Stimulated activated CD4-positive, alpha-beta T cell treated with anti-CD3 and anti-CD28 coated beads, Interleukin-1b, Interleukin-23, amount 100 ng/mL, for 4 hours (primary cell): Measurements from ENCODE around the gene OCA2.

Source experiments
- DNase-seq, 2 donors: peaks; one replicate each; pipeline ENCODE4 v3.0.0-alpha.2; 2020; ENCODE audit warnings: low read depth in 2 of 2

Gene OCA2

DNA sequence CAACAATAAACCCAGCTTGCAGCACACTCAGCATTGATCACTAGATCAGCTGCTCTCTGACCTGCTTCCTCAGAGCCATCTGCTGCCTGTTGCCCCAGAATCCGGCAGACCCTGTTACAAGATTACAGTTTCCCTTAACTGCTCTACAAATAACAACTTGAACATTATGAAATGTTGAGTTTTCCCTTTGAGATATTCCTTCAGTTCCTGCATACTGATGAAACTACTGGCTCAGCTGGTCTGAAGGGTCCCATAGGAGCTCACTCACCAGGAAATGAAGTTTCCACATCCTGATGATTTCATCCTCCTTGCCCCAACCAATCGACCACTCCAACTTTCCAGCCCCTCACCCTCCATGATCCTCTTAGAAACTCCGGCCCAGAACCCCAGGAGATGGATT lies 281.9 kb downstream of the OCA2 start:
- DNase-seq, result no peak

- no peak for DNase-seq
These were observed 282.3 kb downstream of the OCA2 start for GRCh38 chr15:27816790-27817189.

- DNase-seq, result no peak
These were observed 284.1 kb downstream of the OCA2 start for GRCh38 chr15:27815035-27815434.

DNA sequence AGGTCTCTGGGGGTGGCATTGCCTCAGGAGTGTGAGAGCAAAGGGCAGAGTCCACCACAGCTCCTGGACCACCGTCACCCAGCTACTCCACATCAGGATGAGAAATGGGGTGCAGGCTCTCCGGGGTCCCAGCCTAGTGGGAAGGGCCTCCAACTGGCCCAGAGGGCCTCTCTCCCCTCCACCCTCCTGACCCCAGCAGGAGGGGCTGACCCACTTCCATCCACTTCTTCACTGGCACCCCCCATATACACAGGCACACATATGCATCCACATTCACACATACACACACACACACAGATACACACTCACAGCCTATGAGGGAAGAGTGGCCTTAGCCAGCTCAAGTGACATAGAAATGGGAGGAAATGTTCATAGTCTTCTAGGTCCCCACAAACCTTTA lies 286.0 kb downstream of the OCA2 start:
- DNase-seq, result no peak

DNA sequence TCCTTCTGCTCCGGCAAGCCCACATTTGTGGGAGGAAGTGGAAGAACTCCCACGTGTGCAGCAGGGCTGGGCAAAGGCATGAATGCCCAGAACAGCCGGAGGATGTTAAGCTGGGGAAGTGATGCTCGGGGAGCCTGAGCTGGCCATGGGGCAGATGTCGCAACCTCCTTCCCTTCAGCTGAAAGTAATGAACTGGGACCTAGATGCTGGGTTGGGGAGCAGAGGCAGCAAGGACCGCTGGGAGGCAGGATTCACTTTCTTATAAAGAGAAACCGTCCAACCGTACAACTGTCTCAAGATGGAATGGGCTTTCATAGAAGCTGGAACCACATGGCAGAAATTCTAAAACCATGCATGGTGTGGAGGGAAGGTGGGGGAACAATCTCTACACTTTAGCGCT lies 290.9 kb downstream of the OCA2 start:
- no peak for DNase-seq

- no peak for DNase-seq
These were observed 291.8 kb downstream of the OCA2 start for GRCh38 chr15:27807335-27807734.

DNA sequence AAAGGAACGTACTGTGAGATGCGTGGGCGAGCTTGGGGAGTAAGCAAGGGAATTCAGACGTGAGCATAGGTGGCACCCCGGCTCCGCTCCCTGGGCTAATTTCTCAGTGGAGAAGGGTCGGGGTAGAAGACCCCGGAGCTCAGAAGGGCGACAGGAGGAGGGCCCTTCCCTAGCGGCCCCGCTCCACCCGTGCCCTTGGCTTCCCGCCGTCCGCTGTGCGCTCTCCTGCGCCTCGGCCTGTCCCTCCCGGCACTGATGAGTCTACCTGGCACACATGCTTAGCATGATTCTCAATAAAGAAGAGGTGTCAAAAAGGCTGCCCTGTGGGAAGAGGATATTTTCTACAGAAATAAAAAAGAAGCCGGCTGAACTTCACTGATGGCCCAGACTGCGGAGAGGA lies 292.7 kb downstream of the OCA2 start:
- no peak for DNase-seq

DNA sequence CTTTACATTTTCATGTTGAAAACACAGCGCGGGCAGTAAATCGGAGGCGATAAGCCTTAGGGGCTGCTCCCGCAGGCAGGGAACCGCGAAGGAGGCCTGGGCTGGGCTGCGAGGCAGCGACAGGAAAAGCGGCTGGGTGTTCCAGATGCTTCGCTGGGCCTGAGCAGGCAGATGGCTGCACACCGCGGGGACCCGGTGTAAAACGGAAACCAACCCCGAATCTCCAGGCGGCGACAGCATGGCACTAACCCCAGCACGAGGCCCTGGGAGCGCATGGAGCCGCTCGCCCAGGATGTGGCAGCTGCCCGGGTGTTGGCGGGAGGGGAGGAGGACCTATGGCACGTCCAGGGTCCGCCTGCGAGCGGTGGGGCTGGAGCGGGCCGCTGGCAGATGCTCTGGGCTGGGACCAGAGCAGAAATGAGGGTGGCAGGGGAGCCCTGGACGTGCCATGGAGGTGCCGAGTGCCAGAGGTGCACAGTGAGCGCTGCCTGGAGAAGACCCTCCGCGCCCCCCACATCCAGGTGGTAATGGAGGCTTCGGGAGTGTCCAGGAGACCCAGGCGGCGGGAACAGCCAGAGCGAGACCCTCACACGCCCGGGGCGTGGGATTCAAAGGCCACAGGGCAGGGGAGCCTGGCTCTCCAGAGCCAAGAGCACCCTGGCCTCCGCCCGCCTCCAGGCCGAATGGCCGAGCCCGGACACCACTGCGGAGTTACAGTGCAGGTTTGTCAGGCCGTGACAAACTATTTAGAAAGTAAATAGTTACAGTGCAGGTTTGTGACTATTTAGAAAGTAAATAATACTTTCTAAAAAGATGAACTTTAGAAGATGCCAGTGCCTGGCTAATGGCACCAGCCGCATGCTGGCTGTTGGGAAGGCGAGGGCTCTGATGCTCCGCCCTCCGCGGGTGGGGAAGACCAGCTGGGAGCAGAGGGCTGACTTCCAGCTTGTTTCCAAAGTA lies 293.6 kb downstream of the OCA2 start:
- DNase-seq, result no peak

DNA sequence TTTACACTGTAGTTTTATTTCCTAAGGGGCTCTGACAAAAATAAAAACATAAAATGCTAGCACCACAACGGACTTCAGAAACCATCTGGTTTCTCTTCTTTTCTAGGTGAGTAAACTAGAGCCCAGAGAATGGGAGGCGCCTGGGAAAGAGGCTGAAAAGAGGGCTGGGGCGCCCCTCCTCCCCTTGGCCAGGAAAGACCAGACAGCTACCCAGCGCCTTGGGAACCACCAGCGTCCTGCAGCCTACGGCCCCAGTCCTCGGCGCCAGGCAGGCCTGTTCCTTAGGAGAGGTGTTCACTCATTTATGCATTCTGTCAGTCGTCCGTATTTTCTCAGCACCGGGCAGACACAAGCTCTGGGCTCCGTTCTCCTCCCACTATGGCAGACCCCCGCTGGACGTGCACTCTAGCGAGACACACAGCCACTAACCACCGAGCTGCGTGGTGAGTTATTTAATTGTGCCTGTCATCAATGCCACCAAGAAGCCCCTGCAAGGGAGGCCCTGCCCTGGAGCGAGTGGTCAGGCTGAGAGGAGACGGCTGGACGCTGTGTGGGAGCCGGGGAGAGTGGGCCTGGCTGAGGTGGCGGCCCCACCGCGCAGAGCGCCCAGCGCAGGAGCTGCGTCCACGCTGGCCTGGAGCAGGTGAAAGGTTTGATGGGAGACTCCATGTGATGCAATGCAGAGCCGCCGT lies 294.4 kb downstream of the OCA2 start:
- DNase-seq, result no peak

- no peak for DNase-seq
These were observed 300.3 kb downstream of the OCA2 start for GRCh38 chr15:27798807-27799206.

DNA sequence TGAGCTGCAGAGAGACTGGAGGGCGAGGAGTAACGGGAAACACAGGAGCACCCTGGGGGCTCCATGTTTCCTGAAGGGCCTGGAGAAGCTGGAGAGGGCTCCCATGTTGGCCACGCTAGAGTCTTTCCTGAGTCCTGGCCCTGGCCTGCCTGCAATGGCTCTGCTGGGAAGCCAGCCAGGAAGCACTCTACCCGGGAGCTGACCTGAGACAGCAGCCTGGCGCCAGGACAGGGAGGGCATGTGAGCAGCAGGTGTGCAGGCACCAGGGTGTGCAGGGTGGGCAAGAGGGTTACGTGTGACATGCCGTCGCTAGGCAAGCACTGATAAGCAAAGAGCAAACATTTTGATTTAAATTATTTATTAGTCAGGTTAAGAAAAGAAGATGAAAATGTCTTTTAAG lies 301.4 kb downstream of the OCA2 start:
- no peak for DNase-seq

GRCh38 chr15:27796405-27797320 lies 302.5 kb downstream of the OCA2 start:
- no peak for DNase-seq

GRCh38 chr15:27792756-27793264 lies 306.3 kb downstream of the OCA2 start:
- no peak for DNase-seq

DNA sequence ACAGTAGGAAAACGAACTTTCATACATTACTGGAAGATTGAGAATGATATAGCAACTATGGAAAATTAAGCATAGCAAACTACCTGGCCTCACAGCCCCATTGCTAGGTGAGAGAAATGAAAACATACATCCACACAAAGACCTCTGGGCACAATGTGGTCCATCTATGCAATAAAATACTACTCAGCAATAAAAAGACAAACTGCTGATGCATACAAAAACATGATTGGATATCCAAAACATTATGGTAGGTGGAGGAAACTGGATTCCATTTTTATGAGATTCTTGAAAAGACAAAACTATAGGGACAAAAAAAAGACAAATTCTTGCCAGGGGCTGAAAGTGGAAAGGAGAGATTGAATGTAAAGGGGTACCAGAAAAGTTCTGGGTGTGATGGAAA lies 308.8 kb downstream of the OCA2 start:
- no peak for DNase-seq

- DNase-seq, result no peak
These were observed 311.2 kb downstream of the OCA2 start for GRCh38 chr15:27787931-27788330.

GRCh38 chr15:27784107-27784506 lies 315.0 kb downstream of the OCA2 start:
- no peak for DNase-seq

GRCh38 chr15:27783678-27784077 lies 315.4 kb downstream of the OCA2 start:
- DNase-seq, result no peak

- no peak for DNase-seq
These were observed 317.0 kb downstream of the OCA2 start for GRCh38 chr15:27782125-27782524.

- no peak for DNase-seq
These were observed 322.6 kb downstream of the OCA2 start for GRCh38 chr15:27776501-27776900.

- DNase-seq, result no peak
These were observed 324.5 kb downstream of the OCA2 start for GRCh38 chr15:27774638-27775037.

DNA sequence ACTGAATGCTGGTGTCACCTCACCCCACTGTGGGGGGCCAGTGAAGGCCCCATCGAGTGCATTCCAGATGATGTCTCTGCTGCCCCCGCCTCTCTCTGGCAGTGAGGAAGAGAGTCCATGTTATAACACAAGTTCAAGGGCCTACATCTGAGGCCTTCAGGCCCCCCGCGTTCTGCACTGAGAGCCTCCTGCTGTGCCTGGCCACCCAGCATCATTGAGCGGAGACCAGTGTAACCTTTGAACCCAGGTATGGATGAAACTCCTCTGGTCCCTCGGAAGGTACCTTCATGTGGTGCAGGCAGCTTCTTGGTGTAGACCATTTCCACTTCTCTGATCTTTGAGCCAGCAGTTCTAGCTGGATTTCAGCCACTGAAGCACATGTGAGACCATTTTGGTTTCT lies 324.9 kb downstream of the OCA2 start:
- no peak for DNase-seq

DNA sequence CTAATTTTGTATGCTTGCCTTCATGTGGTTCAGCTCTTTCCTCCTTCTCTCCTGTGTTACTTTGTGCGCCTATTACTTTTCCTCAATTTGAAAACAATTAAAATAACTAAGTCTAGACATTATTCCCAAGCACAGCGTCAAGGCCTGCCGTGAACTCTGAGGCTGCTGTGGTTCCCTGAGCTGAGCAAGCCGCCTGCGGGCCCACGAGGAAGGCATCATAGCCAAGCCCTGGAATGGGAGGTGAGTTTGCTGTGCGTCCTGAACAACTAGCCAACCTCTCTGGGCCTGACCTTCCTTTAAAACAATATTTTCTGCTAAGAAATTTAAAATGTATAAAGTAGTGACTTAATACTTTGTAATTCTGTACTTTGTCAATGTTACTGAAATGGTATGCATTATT lies 327.2 kb downstream of the OCA2 start:
- no peak for DNase-seq
